ENCODE measurements around the gene ANKRD52.

DNA sequence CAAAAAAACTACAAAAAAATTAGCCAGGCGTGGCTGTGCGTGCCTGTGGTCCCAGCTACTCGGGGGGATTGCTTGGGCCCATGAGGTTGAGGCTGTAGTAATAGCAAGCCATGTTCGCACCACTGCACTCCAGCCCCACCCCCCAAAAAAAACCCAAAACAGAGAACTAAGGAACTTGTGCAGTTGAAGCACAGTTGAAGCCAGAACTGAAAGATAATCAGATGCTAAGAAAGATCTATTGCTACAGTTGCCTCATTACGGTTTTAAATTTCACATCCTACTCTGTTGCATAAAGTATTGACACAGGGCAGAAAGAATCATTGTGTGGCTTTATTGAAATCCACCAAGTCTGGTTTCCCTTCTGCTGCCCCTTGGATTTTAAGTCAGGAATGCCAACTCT is 38.1 kb upstream of the ANKRD52 start:
- TF ChIP-seq, protein P1, sequence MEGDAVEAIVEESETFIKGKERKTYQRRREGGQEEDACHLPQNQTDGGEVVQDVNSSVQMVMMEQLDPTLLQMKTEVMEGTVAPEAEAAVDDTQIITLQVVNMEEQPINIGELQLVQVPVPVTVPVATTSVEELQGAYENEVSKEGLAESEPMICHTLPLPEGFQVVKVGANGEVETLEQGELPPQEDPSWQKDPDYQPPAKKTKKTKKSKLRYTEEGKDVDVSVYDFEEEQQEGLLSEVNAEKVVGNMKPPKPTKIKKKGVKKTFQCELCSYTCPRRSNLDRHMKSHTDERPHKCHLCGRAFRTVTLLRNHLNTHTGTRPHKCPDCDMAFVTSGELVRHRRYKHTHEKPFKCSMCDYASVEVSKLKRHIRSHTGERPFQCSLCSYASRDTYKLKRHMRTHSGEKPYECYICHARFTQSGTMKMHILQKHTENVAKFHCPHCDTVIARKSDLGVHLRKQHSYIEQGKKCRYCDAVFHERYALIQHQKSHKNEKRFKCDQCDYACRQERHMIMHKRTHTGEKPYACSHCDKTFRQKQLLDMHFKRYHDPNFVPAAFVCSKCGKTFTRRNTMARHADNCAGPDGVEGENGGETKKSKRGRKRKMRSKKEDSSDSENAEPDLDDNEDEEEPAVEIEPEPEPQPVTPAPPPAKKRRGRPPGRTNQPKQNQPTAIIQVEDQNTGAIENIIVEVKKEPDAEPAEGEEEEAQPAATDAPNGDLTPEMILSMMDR (conservative IDR thresholded peaks at IDR 0.05; ENCODE audit: low read length): no peak
- TF ChIP-seq EZH2phosphoT487 (IDR thresholded peaks at IDR 0.05; ENCODE audit: borderline replicate concordance): no peak
